HG03108 (cell line): ENCODE measurements around the gene PLEKHB1.
"Not testable (repeated sequence)": the region's sequence is repeated elsewhere in the genome, so short reads cannot be mapped to it uniquely, and the experiment has no call there.

Source experiments
- ATAC-seq: cut with Tn5 transposase; IDR thresholded peaks from one replicate; pipeline ENCODE4 v1.9.1; 2021; ENCODE audit warnings: moderate library complexity; ENCODE audit not compliant: unreplicated experiment

PLEKHB1 gene

GRCh38 chr11:73671701-73672100, 25.3 kb downstream of the PLEKHB1 start:
- ATAC-seq = no peak

GRCh38 chr11:73676552-73676951, 30.2 kb downstream of the PLEKHB1 start:
- not testable (repeated sequence) for ATAC-seq

- no peak for ATAC-seq
These were observed 34.3 kb downstream of the PLEKHB1 start for GRCh38 chr11:73680687-73681086.

- ATAC-seq = no peak
These were observed 47.6 kb downstream of the PLEKHB1 start for GRCh38 chr11:73693899-73694525.

GRCh38 chr11:73705053-73705452, 58.7 kb downstream of the PLEKHB1 start:
- ATAC-seq = no peak

GRCh38 chr11:73710964-73711363, 64.6 kb downstream of the PLEKHB1 start:
- ATAC-seq = no peak
